Measurements from ENCODE around the gene CNTFR.
A peak's percentile ranks its signal among the peaks of the same experiment; 100 is the strongest.
"Not testable (repeated sequence)": the region's sequence is repeated elsewhere in the genome, so short reads cannot be mapped to it uniquely, and the experiment has no call there.

Gene CNTFR, protein sequence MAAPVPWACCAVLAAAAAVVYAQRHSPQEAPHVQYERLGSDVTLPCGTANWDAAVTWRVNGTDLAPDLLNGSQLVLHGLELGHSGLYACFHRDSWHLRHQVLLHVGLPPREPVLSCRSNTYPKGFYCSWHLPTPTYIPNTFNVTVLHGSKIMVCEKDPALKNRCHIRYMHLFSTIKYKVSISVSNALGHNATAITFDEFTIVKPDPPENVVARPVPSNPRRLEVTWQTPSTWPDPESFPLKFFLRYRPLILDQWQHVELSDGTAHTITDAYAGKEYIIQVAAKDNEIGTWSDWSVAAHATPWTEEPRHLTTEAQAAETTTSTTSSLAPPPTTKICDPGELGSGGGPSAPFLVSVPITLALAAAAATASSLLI

DNA sequence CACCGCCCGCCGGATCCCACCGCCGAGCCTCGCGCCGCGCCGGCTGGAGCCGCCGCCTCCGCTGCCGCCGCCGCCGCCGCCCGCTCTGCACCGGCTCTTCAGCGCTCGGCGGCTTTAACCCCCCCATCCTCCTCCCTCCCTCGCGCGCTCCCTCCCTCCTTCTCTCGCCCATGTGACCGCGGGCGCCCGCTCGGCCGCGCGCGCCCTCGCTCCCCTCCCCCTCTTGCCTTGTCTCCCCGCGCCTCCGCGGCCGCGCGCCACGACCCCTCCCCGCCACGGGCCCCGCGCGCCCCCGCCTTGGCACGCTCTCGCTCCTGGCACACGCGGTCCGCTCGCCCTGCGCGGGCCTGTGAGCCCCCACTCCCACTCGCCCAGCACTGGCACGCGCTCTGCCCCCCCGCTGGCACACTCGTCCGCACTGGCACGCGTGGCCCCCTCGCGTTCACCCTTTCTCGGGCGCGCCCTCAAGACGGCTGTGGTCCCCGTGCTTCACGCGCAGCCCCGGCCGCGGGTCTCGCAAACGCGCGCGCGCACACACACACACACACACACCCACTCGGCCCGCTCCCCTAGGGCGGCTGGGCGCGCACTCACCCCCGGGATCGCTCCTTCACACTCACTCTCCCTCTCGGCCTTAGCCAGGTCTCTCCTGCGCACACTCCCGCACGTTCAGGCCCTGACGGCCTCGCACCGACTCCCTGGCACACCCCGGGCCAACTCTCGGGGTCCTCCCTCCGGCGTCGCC, at the start of gene CNTFR:
CNTFR (minus strand) TSS at position 89 of the 745 bp plus-strand sequence. CDS start 20,743 bp downstream, outside the sequence.
- DNase-seq, result peak; percentile 54 to 75
- Histone ChIP-seq H3K27me3 (peaks cover 0 to 73% of the 10 kb centered on the region in 2 donors), H3K4me3 (peak within 1 kb of the TSS; percentile 49 to 54), H3K36me3 (no peaks in the 10 kb centered on the region), H3K4me1 (peaks cover 0 to 63% (median 48%) of the 10 kb centered on the region in 4 donors), H3K27ac (peak within 1 kb of the TSS; percentile 16 to 33), H3K9me3 (no peaks in the 10 kb centered on the region)
- TF ChIP-seq, protein P1, sequence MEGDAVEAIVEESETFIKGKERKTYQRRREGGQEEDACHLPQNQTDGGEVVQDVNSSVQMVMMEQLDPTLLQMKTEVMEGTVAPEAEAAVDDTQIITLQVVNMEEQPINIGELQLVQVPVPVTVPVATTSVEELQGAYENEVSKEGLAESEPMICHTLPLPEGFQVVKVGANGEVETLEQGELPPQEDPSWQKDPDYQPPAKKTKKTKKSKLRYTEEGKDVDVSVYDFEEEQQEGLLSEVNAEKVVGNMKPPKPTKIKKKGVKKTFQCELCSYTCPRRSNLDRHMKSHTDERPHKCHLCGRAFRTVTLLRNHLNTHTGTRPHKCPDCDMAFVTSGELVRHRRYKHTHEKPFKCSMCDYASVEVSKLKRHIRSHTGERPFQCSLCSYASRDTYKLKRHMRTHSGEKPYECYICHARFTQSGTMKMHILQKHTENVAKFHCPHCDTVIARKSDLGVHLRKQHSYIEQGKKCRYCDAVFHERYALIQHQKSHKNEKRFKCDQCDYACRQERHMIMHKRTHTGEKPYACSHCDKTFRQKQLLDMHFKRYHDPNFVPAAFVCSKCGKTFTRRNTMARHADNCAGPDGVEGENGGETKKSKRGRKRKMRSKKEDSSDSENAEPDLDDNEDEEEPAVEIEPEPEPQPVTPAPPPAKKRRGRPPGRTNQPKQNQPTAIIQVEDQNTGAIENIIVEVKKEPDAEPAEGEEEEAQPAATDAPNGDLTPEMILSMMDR (IDR thresholded peaks at IDR 0.05), result no peak
- intact Hi-C loops (cut with DNase I; ENCODE audit: low total_unique reads), result loop anchor here (5.0 kb wide), 3 partner anchors 43 to 258 kb away; no protein-coding TSS in a partner anchor

DNA sequence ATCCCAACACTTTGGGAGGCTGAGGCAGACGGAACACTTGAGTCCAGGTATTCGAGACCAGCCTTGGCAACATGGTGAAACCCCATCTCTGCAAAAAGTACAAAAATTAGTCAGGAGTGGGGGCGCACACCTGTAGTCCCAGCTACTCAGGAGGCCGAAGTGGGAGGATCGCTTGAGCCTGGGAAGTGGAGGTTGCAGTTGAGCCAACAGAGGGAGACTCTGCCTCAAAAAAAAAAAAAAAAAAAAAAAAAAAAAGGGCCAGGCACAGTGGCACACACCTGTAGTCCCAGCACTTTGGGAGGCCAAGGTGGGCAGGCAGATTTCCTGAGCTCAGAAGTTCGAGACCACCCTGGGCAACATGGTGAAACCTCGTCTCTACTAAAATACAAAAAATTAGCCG, 49.8 kb upstream of the CNTFR start:
- H3K36me3 ChIP-seq; intact Hi-C loops (cut with DNase I; ENCODE audit: low total_unique reads); H3K4me3 ChIP-seq; H3K9me3 ChIP-seq; DNase-seq; H3K27ac ChIP-seq; H3K27me3 ChIP-seq: not testable (repeated sequence)
- H3K4me1 ChIP-seq, result peaks cover 0 to 29% (median 23%) of the 10 kb centered on the region in 4 donors

DNA sequence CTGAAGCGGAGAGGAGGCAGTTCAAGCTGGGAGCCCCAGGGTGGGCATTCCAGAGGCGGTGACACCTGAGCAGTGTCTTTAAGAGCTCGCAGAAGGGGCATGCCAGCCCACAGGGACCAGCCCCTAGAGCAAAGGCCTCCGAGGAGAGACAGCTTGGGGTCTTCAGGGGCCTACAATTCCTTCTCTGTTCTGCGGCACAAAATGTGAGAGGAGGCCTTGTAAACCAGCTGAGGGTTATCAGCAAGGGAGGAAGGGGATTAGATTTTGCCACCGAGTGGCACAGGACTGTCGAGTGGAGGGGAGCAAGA, 48.6 kb upstream of the CNTFR start:
- Histone ChIP-seq H3K9me3 (no peaks in the 10 kb centered on the region), H3K27ac (peak overlapping the region; percentile 87 to 91), H3K4me3 (peak overlapping the region; percentile 65 to 80), H3K27me3 (no peaks in the 10 kb centered on the region), H3K4me1 (peaks cover 0 to 29% (median 23%) of the 10 kb centered on the region in 4 donors), H3K36me3 (peaks cover 0 to 7% (median 0%) of the 10 kb centered on the region in 3 donors)
- intact Hi-C loops (cut with DNase I; ENCODE audit: low total_unique reads), result no loop called here
- DNase-seq, result no peak
- TF ChIP-seq, protein P1 (IDR thresholded peaks at IDR 0.05), result no peak

DNA sequence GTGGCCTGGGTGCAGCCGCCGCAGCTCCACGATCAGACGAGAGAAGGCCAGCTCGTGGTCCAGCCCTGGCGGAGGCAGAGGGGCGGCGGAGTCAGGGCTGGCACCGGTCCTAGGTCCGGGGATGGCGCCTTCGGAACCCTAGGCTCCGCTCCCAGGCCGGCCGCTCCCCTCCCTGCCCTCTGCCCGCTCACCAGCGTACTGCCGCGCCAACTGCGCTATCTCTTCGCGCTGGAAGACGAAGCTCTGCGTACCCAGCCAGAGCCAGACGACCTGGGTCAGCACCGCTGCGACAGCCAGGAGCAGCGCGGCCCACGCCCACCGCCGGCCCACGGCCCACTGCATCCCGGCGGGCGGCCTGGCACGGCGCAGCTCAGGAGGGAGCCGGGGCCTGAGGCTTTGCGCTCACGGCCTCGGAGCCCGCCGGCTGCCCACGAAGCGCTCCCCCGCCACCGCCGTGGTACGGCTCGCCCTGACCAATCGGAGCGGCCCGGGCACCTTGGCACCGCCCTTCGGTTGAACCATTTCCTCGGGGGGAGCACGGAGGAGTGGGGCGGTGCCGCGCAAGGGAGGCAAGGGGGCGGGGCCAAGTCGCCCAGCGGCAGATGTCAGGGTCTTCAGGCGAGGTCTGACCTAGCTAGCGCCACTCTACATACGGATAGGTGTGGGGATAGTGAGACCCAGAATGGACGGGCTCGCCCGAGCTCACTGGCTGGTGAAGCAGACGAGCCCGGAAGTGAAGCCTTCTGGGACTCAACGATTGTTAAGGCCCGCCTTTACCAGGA, 48.0 kb upstream of the CNTFR start, which contains the start of gene SIGMAR1:
SIGMAR1 (minus strand) TSS at position 432 of the 782 bp plus-strand sequence; CDS start at position 342, 90 bp downstream.
- H3K4me3 ChIP-seq, result peak within 1 kb of the TSS; percentile 65 to 80
- H3K9me3 ChIP-seq, result no peaks in the 10 kb centered on the region
- intact Hi-C loops (cut with DNase I; ENCODE audit: low total_unique reads), result no loop called here
- peak within 1 kb of the TSS; percentile 87 to 91 for H3K27ac ChIP-seq
- peak; percentile 91 to 96 for DNase-seq
- TF ChIP-seq, protein P1 (IDR thresholded peaks at IDR 0.05), result peak in 1 of 2 experiments; percentile 25
- H3K36me3 ChIP-seq, result peaks cover 0 to 7% (median 0%) of the 10 kb centered on the region in 3 donors
- H3K27me3 ChIP-seq, result no peaks in the 10 kb centered on the region
- peaks cover 0 to 29% (median 23%) of the 10 kb centered on the region in 4 donors for H3K4me1 ChIP-seq

DNA sequence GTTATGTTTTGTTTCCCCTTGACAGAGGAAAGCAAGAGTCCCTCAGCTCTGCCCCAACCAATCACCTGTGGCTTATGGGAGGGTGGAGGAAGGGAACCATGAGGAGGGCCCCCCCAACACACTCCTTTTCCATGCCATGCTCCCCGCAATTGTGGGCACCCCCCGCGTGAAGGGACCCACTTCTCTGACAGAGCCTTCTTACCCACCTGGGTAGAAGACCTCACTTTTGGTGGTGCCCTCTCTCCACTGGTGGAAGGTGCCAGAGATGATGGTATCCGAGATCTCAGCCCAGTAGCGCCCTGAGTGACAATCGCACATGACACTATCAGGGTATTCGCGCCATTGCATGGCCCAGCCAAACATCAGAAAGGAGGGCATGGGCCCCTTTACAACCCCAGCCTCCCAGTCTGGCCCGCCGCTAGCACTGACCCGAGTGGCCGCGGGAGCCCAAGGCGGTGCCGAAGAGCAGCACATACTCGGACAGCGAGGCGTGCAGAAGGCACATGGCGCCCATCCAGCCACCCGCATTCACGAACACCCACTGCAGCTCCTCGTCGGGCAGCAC, 47.3 kb upstream of the CNTFR start:
- Histone ChIP-seq H3K4me1 (peaks cover 0 to 29% (median 23%) of the 10 kb centered on the region in 4 donors), H3K27ac (peak overlapping the region; percentile 87 to 91), H3K9me3 (no peaks in the 10 kb centered on the region), H3K36me3 (peaks cover 0 to 7% (median 0%) of the 10 kb centered on the region in 3 donors), H3K4me3 (peak overlapping the region; percentile 65 to 80), H3K27me3 (no peaks in the 10 kb centered on the region)
- intact Hi-C loops (cut with DNase I; ENCODE audit: low total_unique reads), result no loop called here
- DNase-seq, result no peak
- TF ChIP-seq, protein P1 (IDR thresholded peaks at IDR 0.05), result no peak

Data from tibial artery (tissue), 4 donors.